CD4-positive, alpha-beta T cell treated with Interleukin-1 beta for 1 hour (primary cell): ENCODE results near the gene SEC24A.
A peak's percentile ranks its signal among the peaks of the same experiment; 100 is the strongest.
"Not testable (repeated sequence)": the region's sequence is repeated elsewhere in the genome, so short reads cannot be mapped to it uniquely, and the experiment has no call there.

Experiments used
- DNase-seq, 2 donors: peaks; one replicate each; pipeline ENCODE4 v3.0.0-alpha.2; 2020 to 2022

The SEC24A gene

DNA sequence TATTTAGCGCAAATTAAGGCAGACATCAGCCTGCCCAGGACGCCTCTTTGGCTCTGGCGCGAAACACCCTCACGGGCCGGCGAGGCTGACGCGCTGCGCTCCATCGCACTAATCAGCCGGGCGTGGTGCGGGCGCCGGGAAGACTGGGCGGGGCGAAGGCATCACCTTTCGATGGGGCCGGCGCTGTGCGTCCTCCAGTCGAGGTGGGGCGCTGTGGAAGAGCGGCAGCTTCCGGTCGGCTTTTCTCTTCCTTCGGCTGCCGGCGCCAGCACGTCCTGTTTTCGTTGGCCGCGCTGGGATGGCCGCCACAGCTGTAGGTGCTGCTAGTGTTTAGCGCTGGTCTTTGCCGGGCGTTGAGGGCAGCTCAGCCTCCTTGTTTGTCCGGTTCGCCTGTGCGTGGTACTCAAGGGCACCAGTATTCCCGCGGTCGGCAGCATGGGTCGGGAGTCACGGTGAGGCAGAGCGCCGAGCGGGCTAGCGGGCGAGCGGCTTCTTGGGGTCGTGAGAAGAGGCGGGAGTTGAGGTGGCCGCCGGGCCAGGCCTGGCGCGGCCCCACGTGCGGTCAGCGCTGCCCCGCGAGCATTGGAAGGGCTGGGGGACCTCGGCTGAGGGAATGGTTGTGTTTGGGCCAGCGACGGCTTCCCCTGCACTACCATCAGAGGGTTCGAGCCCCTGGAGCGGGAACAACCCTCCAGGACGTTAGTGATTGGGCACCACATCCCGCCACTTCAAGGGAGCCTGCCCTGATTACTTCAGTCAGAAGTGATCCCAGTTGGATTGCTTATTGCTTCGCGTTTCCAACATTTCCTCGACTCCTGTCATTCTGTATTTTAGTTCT is 110.1 kb downstream of the SEC24A start, which contains the start of gene DDX46:
DDX46 (plus strand) TSS at position 276 of the 838 bp plus-strand sequence; CDS start at position 436, 160 bp downstream.
- peak; percentile 91 to 94 for DNase-seq

DNA sequence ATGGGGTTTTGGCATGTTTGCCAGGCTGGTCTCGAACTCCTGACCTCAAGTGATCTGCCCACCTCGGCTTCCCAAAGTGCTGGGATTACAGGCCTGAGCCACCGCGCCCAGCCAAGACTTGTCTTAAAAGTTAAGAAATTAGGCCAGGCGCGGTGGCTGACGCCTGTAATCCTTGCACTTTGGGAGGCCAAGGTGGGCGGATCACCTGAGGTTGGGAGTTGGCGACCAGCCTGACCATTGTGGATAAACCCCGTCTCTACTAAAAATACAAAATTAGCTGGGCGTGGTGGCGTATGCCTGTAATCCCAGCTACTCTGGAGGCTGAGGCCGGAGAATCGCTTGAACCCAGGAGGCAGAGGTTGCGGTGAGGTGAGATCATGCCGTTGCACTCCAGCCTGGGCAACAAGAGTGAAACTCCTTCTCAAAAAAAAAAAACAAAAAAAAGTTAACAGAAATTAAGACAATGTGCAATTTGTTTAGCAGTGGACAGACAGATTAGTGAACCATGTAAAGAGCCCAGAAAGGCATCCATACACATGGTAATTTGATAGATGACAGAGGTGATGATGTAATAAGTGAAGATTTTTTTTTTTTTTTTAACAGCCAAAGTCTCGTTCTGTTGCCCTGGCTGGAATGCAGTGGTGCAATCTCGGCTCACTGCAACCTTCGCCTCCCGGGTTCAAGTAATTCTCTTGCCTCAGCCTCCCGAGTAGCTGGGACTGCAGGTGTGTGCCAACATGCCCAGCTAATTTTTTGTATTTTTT is 119.1 kb downstream of the SEC24A start:
- not testable (repeated sequence) for DNase-seq

DNA sequence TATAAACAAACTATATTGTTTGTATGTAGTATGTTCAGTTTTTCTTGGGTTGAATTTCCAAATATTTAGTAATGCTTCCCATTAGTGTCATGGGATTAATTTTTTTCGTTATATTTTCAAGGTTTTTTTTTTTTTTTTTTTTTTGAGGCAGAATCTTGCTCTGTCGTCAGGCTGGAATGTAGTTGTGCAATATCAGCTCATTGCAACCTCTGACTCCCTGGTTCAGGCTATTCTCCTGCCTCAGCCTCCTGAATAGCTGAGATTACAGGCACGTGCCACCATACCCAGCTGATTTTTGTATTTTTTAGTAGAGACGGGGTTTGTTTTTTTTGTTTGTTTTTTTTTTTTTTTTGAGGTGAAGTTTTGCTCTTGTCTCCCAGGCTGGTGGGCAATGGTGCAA is 120.6 kb downstream of the SEC24A start:
- DNase-seq = no peak

DNA sequence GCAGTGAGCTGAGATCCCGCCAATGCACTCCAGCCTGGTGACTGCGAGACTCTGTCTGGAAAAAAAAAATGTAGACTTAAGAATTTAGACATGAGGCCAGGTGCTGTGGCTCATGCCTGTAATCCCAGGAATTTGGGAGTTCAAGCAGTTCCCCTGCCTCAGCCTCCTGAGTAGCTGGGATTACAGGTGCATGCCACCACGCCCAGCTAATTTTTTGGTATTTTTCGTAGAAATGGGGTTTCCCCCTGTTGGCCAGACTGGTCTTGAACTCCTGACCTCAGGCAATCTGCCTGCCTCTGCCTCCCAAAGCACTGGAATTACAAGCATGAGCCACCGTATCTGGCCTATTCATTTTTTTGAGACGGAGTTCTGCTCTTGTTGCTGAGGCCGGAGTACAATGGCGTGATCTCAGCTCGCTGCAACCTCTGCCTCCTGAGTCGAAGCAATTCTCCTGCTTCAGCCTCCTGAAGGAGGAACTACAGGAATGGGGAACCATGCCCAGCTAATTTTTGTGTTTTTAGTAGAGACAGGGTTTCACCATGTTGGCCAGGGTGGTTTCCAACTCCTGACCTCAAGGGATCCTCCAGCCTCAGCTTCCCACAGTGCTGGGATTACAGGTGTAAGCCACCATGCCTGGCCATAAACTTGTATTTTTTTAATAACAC is 124.0 kb downstream of the SEC24A start:
- DNase-seq = no peak

DNA sequence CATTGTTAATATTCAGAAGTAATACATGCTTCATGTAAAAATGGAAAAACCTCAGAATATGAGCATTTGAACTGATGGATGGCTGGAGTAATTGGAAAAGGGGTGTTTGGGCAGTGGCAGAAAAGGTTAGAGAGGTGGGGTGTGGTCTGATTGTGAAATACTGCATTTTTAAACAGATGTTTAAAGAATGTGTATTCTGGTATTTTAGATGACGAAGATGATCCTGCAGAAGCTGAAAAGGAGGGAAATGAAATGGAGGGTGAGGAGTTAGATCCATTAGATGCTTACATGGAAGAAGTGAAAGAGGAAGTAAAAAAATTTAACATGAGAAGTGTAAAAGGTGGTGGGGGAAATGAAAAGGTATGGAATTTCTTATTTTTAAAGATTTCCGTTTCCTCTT is 128.8 kb downstream of the SEC24A start:
- no peak for DNase-seq
